IPS-20b (cell line): ENCODE data around the gene CGNL1.

Experiments
- H3K27ac ChIP-seq: one replicate; pipeline ENCODE4 v1.5.1; 2013; ENCODE audit warnings: low read length
- H3K27me3 ChIP-seq: 2 replicates; pipeline ENCODE4 v1.6.1; 2013; ENCODE audit warnings: mild to moderate bottlenecking, low read length, inconsistent platforms; ENCODE audit not compliant: insufficient read depth
- H3K36me3 ChIP-seq: 2 replicates; pipeline ENCODE4 v1.6.1; 2013; ENCODE audit warnings: low read depth, mild to moderate bottlenecking, inconsistent platforms, low read length, moderate library complexity; ENCODE audit not compliant: insufficient read depth
- H3K4me1 ChIP-seq: 2 replicates; pipeline ENCODE4 v1.6.1; 2013; ENCODE audit warnings: mild to moderate bottlenecking, control low read depth, inconsistent platforms, low read length, moderate library complexity; ENCODE audit not compliant: insufficient read depth
- H3K4me3 ChIP-seq: 2 replicates; pipeline ENCODE4 v1.5.1; 2013; ENCODE audit warnings: mild to moderate bottlenecking, low read length, inconsistent platforms
- H3K9ac ChIP-seq: 2 replicates; pipeline ENCODE4 v1.6.1; 2013; ENCODE audit warnings: low read depth, mild to moderate bottlenecking, inconsistent platforms, low read length, moderate library complexity
- H3K9me3 ChIP-seq: 2 replicates; pipeline ENCODE4 v1.6.1; 2013; ENCODE audit warnings: mild to moderate bottlenecking, low read depth, low read length, inconsistent platforms; ENCODE audit not compliant: insufficient read depth

Gene CGNL1

DNA sequence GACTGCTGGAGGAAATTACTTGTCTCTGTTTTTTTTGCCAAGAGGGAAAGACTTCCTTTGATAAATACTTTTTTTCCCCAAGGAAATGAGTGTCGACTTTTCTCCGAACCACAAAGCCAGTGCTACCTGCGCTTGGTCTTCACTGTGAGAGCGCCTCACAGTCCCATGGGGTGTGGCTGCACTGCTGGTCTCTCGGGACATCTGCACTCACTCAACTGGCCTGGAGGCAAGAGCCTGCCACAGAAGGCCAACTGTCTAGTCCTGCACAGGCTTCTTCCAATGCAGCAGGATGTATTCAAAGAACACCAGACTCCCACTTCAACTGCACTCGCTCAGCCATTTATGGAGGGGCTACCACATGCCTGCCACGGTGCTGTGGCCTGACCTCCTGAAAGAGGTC is 40.6 kb upstream of the CGNL1 start:
- no peaks in the 10 kb centered on the region for H3K27me3 ChIP-seq
- no peak overlapping the region for H3K9ac ChIP-seq
- no peaks in the 10 kb centered on the region for H3K9me3 ChIP-seq
- no peaks in the 10 kb centered on the region for H3K4me1 ChIP-seq
- no peaks in the 10 kb centered on the region for H3K36me3 ChIP-seq
- no peak overlapping the region for H3K4me3 ChIP-seq
- no peak overlapping the region for H3K27ac ChIP-seq

DNA sequence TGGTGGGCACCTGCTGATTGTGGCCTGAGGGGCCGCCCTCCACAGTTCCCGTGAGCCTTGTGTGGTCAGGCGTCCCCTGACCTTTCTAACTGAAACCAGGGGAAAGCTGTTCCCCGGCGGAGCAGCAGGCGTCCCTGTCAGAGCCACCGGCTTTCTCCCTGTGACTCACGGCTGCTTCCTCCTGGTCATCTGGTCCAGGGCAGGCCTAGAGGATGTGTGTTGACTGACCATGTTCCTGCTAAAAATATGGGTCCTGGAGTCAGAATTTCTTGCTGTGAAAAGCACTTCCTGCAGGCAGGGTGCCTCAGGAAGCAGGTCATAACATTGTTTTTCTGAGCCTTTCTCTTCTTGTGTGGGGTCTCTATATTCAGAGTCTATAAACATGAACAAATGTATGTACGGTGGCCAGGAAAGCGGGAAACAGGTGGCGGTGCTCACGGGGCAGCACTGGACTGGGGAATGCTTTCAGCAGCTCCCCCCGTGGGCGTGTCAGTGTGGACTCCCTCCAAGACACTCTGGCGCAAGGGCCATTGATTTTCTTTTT is 38.4 kb upstream of the CGNL1 start:
- H3K9ac ChIP-seq, result no peak overlapping the region
- no peaks in the 10 kb centered on the region for H3K36me3 ChIP-seq
- no peaks in the 10 kb centered on the region for H3K27me3 ChIP-seq
- H3K4me3 ChIP-seq, result no peak overlapping the region
- H3K27ac ChIP-seq, result no peak overlapping the region
- no peaks in the 10 kb centered on the region for H3K9me3 ChIP-seq
- H3K4me1 ChIP-seq, result 0 out of 2 replicates have a peak, but pooled peaks cover 3% of the 10 kb centered on the region

DNA sequence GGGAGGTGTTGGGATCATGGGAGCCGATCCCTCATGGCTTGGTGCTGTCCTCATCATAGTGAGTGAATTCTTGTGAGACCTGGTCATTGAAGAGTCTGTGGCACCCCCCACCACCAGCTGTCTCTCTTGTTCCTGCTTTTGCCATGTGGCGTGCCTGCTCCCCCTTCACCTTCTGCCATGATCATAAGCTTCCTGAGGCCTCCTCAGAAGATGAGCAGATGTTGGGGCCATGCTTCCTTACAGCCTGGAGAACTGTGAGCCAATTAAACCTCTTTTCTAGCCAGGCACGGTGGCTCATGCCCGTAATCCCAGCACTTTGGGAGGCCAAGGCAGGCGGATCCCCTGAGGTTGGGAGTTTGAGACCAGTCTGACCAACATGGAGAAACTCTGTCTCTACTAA is 37.0 kb upstream of the CGNL1 start:
- Histone ChIP-seq H3K36me3 (no peaks in the 10 kb centered on the region), H3K4me3 (no peak overlapping the region), H3K27me3 (no peaks in the 10 kb centered on the region), H3K27ac (no peak overlapping the region), H3K9me3 (no peaks in the 10 kb centered on the region), H3K4me1 (0 out of 2 replicates have a peak, but pooled peaks cover 3% of the 10 kb centered on the region), H3K9ac (no peak overlapping the region)

DNA sequence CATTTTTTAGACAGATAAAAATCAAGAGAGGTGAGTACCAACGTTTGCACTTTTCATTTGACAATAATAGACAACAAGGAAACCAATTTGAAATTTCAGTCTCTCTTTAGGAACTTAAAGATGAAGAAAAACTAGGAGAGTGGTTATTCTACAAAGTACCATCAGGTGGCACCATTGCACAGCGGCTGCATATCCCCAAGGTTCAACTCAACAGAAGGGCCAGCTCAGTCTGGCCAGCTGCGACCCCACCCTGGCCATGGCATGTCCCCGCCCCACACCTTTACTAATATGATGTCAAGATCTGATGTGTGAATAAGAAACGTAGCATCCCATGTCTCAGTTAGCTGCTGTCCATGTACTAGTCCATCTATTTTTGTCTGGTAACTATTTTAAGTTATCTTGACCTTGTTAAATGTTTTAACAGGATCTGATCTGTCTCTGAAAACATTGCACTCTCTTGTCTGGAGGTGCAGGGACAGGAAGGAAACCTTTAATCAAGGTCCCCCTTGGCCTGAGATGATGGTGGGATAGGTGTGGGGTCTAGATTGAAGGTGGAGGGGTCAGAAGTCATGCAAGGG is 35.5 kb upstream of the CGNL1 start:
- no peaks in the 10 kb centered on the region for H3K27me3 ChIP-seq
- no peak overlapping the region for H3K9ac ChIP-seq

DNA sequence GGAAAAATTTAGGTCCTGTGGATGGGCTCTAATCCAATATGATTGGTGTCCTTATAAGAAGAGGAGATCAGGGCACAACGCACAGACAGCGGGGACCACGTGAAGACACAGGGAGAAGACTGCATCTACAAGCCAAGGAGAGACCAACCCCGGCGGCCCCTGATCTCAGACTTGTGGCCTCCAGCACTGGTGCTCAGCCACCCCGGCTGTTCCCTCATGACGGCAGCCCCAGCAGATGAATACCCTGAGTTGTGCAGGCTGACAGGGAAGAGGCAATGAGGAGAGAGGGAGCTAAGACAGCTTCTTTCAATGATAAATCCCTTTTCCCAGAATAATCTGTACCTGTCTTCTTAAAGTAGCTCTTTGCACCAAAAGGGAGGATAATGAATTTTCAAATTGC is 33.3 kb upstream of the CGNL1 start:
- Histone ChIP-seq H3K9ac (no peak overlapping the region), H3K4me3 (no peak overlapping the region), H3K27ac (no peak overlapping the region), H3K36me3 (no peaks in the 10 kb centered on the region), H3K27me3 (no peaks in the 10 kb centered on the region), H3K9me3 (no peaks in the 10 kb centered on the region), H3K4me1 (0 out of 2 replicates have a peak, but pooled peaks cover 3% of the 10 kb centered on the region)

More for the DNA sequence above, 35.5 kb upstream of the CGNL1 start:
- Histone ChIP-seq H3K9me3 (no peaks in the 10 kb centered on the region), H3K4me3 (no peak overlapping the region), H3K4me1 (0 out of 2 replicates have a peak, but pooled peaks cover 3% of the 10 kb centered on the region), H3K36me3 (no peaks in the 10 kb centered on the region), H3K27ac (no peak overlapping the region)

DNA sequence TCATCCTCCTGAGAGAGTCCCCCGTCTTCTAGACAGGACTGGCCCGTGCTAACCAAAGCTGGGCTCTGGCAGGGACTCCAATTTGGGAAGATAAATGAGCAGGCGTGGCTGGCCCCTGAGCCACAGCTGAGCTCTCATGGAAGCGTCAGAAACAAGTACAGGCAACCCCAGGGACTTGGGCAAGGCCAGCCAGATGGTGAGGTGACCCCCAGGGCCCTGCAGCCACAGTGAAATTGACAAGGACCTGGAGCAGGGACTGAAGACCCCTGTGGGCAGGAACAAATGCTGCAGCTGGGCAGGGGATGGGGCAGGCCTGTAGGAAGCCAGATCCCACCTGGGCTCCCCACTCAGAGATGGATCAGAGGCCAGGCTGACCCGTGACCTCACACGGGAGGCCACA is 32.8 kb upstream of the CGNL1 start:
- Histone ChIP-seq H3K27me3 (no peaks in the 10 kb centered on the region), H3K9me3 (no peaks in the 10 kb centered on the region; the same call in 1 of the 2 replicates), H3K4me3 (no peak overlapping the region), H3K9ac (no peak overlapping the region), H3K36me3 (no peaks in the 10 kb centered on the region), H3K27ac (no peak overlapping the region), H3K4me1 (0 out of 2 replicates have a peak, but pooled peaks cover 3% of the 10 kb centered on the region)

DNA sequence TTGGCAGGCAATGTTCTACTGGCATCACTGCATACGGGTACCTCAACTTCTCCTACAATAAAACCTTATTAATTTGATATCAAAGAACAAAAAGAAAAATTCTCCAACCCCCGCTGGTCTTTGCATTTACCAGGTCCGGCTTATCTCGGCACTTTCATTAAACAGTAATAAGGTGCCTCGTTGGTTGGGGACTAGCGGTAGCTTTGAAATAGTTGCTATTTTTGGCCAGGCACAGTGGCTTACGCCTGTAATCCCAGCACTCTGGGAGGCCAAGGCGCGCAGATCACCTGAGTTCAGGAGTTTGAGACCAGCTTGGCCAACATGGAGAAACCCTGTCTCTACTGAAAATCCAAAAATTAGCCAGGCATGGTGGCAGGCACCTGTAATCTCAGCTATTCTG is 32.0 kb upstream of the CGNL1 start:
- 0 out of 2 replicates have a peak, but pooled peaks cover 3% of the 10 kb centered on the region for H3K4me1 ChIP-seq
- no peaks in the 10 kb centered on the region for H3K27me3 ChIP-seq
- no peak overlapping the region for H3K4me3 ChIP-seq
- no peaks in the 10 kb centered on the region; the same call in 1 of the 2 replicates for H3K9me3 ChIP-seq
- no peaks in the 10 kb centered on the region for H3K36me3 ChIP-seq
- H3K9ac ChIP-seq, result no peak overlapping the region
- H3K27ac ChIP-seq, result no peak overlapping the region

DNA sequence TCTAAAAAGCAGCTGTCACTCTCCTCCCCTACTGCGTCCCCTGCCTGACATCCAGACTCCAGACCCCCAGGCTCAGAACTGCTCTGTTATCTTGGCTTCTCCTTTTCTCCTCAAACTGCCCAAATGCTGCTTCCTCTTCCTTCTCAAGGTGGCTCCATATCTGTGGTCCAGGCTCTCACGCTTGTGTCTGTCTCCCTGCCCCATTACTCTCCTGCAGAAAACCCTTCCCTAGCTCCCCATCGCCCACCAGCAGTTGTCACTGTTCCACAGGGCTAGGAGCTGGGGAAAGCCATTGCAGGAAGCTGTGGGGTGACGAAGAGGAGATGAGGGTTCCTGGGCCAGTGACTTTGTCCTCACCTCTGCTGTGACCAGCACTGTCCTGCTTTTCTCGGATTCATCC is 30.7 kb upstream of the CGNL1 start:
- H3K9me3 ChIP-seq, result no peaks in the 10 kb centered on the region; the same call in 1 of the 2 replicates
- no peaks in the 10 kb centered on the region for H3K36me3 ChIP-seq
- 0 out of 2 replicates have a peak, but pooled peaks cover 3% of the 10 kb centered on the region for H3K4me1 ChIP-seq
- no peak overlapping the region for H3K27ac ChIP-seq
- H3K9ac ChIP-seq, result no peak overlapping the region
- H3K27me3 ChIP-seq, result no peaks in the 10 kb centered on the region
- no peak overlapping the region for H3K4me3 ChIP-seq

DNA sequence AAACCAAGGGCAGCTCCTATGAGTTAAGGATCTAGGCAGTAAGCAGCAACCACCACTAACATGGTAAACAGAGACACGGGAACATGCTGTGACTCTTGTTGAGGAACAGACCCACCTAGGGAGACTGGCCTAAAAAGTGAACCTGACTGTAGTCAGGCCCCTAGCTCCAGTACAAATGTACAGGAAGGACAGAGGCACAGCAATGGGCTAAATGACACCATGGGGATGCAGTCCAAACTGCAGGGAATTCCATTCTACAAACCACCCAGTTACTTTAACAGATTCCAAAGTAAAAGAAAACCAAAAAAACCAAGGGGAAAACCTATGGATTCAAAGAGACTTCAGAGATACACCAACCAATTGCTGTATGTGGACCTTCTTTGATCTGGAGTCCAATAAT is 28.2 kb upstream of the CGNL1 start:
- no peaks in the 10 kb centered on the region for H3K27me3 ChIP-seq
- H3K27ac ChIP-seq, result no peak overlapping the region
- H3K9me3 ChIP-seq, result no peaks in the 10 kb centered on the region; the same call in 1 of the 2 replicates
- H3K4me3 ChIP-seq, result no peak overlapping the region
- no peak overlapping the region for H3K9ac ChIP-seq
- H3K4me1 ChIP-seq, result no peaks in the 10 kb centered on the region
- no peaks in the 10 kb centered on the region for H3K36me3 ChIP-seq

DNA sequence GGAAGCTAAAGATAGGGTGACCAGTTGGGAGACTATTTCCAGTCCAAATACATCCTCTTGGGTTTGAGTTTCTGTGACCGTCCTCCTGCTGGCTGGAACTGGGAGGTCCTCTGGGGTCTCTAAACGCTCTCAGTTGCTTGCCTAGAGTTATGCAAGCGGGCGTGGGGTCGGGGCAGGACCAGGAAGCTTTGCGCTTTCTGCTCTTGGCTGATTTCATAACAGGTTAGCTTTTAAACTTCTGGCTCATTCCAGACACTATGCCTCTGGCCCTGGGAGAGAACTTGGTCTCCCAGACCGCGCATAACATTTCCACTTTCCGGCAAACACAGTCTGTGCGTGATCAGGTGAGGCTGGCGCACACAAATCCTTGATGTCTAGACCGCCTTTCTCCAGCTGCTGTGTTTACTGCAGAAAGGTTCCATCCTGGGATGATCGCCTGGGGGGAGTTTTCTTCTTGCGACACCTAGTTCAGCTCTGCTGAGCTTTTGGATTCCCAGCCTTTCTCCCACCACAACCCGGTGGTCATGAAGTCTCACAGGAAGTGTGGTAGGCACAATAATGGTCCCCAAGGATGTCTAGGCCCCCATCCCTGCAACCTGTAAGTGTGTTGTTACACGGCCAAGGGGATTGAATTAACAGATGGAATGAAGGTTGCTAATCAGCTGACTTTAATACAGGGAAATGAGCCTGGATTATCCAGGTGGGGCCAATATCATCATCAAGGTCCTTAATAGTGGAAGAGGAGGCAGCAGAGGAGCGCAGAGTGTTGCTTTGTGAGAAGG is 23.6 kb upstream of the CGNL1 start:
- Histone ChIP-seq H3K4me3 (no peak overlapping the region), H3K9me3 (no peaks in the 10 kb centered on the region; the same call in 1 of the 2 replicates)

DNA sequence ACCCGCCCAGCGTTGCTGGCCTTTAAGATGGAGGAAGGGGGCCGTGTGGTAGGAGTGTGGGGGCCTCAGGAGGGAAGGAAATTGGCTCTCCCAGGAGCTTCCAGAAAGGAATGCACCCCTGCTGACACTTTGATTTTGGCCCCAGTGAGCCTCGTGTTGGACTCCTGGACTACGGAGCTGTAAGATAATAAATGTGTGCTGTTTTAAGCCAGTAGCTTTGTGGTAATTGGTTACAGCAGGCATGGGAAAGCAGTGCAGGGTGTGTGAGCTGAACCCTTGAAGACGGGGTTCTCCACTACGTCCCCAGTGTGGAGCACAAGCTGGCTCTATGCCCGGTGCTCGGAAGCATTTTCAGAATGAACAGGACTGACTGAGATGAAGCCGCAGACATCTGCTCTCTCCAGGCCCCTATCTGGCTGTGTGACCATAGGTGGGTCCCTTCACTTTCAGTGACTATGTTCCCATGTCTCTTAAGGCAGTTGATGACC is 22.9 kb upstream of the CGNL1 start:
- H3K36me3 ChIP-seq, result no peaks in the 10 kb centered on the region

More for the DNA sequence above, 23.6 kb upstream of the CGNL1 start:
- Histone ChIP-seq H3K27ac (no peak overlapping the region), H3K27me3 (no peaks in the 10 kb centered on the region), H3K36me3 (no peaks in the 10 kb centered on the region), H3K4me1 (peaks cover 11% of the 10 kb centered on the region), H3K9ac (no peak overlapping the region)

More for the DNA sequence above, 22.9 kb upstream of the CGNL1 start:
- H3K4me1 ChIP-seq, result peaks cover 11% of the 10 kb centered on the region
- H3K27ac ChIP-seq, result no peak overlapping the region
- H3K9ac ChIP-seq, result no peak overlapping the region
- no peaks in the 10 kb centered on the region; the same call in 1 of the 2 replicates for H3K9me3 ChIP-seq
- H3K27me3 ChIP-seq, result no peaks in the 10 kb centered on the region
- no peak overlapping the region for H3K4me3 ChIP-seq
